Neural progenitor cell (in vitro differentiated cells): Measurements from ENCODE around the gene RYR1.

Source experiments
- EZH2phosphoT487 ChIP-seq: fragments of 200-600 bp; sonication (generic); IDR thresholded peaks from 2 replicates; pipeline ENCODE4 v1.6.1; 2017; ENCODE audit warnings: antibody characterized with exemption
- TF ChIP-seq, protein P1 (sequence below): fragments of 200-600 bp; sonication (generic); IDR thresholded peaks from 2 replicates; pipeline ENCODE4 v1.5.1; 2017; ENCODE audit warnings: antibody characterized with exemption, mild to moderate bottlenecking

- no peak for TF ChIP-seq EZH2phosphoT487
- TF ChIP-seq, protein P1, sequence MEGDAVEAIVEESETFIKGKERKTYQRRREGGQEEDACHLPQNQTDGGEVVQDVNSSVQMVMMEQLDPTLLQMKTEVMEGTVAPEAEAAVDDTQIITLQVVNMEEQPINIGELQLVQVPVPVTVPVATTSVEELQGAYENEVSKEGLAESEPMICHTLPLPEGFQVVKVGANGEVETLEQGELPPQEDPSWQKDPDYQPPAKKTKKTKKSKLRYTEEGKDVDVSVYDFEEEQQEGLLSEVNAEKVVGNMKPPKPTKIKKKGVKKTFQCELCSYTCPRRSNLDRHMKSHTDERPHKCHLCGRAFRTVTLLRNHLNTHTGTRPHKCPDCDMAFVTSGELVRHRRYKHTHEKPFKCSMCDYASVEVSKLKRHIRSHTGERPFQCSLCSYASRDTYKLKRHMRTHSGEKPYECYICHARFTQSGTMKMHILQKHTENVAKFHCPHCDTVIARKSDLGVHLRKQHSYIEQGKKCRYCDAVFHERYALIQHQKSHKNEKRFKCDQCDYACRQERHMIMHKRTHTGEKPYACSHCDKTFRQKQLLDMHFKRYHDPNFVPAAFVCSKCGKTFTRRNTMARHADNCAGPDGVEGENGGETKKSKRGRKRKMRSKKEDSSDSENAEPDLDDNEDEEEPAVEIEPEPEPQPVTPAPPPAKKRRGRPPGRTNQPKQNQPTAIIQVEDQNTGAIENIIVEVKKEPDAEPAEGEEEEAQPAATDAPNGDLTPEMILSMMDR = no peak
These were observed 182.8 kb downstream of the RYR1 start for GRCh38 chr19:38616265-38616664.
